WTC11 (cell line): ENCODE measurements around the gene TMEM238. TPM values are rescaled to one million over a fixed set of nuclear protein-coding genes. Genes with fewer than 3 reads are reported as not detected.

ENCODE experiments used
- ATAC-seq: fragments of 200-7000 bp; cut with Tn5 transposase; 2 replicates; pipeline ENCODE4 v1.10.0; 2021; ENCODE audit warnings: mild to moderate bottlenecking, moderate library complexity
- CTCF ChIA-PET: fragments of 300-600 bp; sonication (Branson Sonifier 250); formaldehyde crosslinking; loops from one replicate; lab custom pipeline; 2021; ENCODE audit warnings: antibody characterized with exemption; lab: Charles Lee
- POLR2A ChIA-PET: fragments of 350-600 bp; sonication (Branson Sonifier 250); formaldehyde crosslinking; loops from one replicate; lab custom pipeline; 2021; ENCODE audit warnings: antibody characterized with exemption; lab: Charles Lee
- DNase-seq: peaks from one replicate; pipeline ENCODE4 v3.0.0; 2021; ENCODE audit warnings: low spot score
- H3K27ac Mint-ChIP-seq: 2 replicates; pipeline ENCODE4 v1.8.0; 2021; ENCODE audit warnings: mixed read lengths
- H3K27me3 Mint-ChIP-seq: 2 replicates; pipeline ENCODE4 v1.8.0; 2021; ENCODE audit warnings: low read depth, mild to moderate bottlenecking, moderate library complexity, mixed read lengths
- H3K36me3 Mint-ChIP-seq: 2 replicates; pipeline ENCODE4 v1.8.0; 2021; ENCODE audit warnings: mixed read lengths
- H3K4me1 Mint-ChIP-seq: 2 replicates; pipeline ENCODE4 v1.8.0; 2022; ENCODE audit warnings: mixed read lengths
- H3K4me3 Mint-ChIP-seq: 2 replicates; pipeline ENCODE4 v1.8.0; 2021; ENCODE audit warnings: mild to moderate bottlenecking, moderate library complexity, mixed read lengths
- H3K9me3 Mint-ChIP-seq: 2 replicates; pipeline ENCODE4 v1.8.0; 2021; ENCODE audit warnings: mixed read lengths
- CREB1 ChIP-seq: sonication (generic); formaldehyde crosslinking; IDR thresholded peaks from 2 replicates; pipeline ENCODE4 v1.8.0; 2023; ENCODE audit warnings: mild to moderate bottlenecking, missing genetic modification reagents
- FOXP1 ChIP-seq: sonication (generic); formaldehyde crosslinking; IDR thresholded peaks from 2 replicates; pipeline ENCODE4 v1.8.0; 2022; ENCODE audit warnings: missing genetic modification reagents, mild to moderate bottlenecking, moderate library complexity, borderline replicate concordance
- GRHL2 ChIP-seq: fragments of 250-450 bp; sonication (Bioruptor Pico); IDR thresholded peaks from 2 replicates; pipeline ENCODE4 v1.8.0; 2022; ENCODE audit warnings: mild to moderate bottlenecking, moderate library complexity; ENCODE audit not compliant: insufficient replicate concordance, severe bottlenecking
- IRF2 ChIP-seq: sonication (generic); formaldehyde crosslinking; IDR thresholded peaks from 2 replicates; pipeline ENCODE4 v1.8.0; 2022; ENCODE audit warnings: low read depth, missing genetic modification reagents, borderline replicate concordance
- NFYB ChIP-seq: sonication (generic); formaldehyde crosslinking; conservative IDR thresholded peaks from 2 replicates; pipeline ENCODE4 v1.8.0; 2022; ENCODE audit warnings: low read depth, missing genetic modification reagents
- PRRX2 ChIP-seq: fragments of 250-450 bp; sonication (Bioruptor Pico); IDR thresholded peaks from 2 replicates; pipeline ENCODE4 v1.8.0; 2021; ENCODE audit warnings: mild to moderate bottlenecking
- SP1 ChIP-seq: sonication (generic); formaldehyde crosslinking; conservative IDR thresholded peaks from 2 replicates; pipeline ENCODE4 v1.8.1; 2022; ENCODE audit warnings: missing genetic modification reagents
- TEAD4 ChIP-seq: sonication (generic); formaldehyde crosslinking; IDR thresholded peaks from 2 replicates; pipeline ENCODE4 v1.8.0; 2022; ENCODE audit warnings: mild to moderate bottlenecking, missing genetic modification reagents
- ZNF232 ChIP-seq: sonication (generic); formaldehyde crosslinking; IDR thresholded peaks from 2 replicates; pipeline ENCODE4 v1.8.0; 2022; ENCODE audit warnings: mild to moderate bottlenecking, missing genetic modification reagents
- ZNF263 ChIP-seq: sonication (generic); formaldehyde crosslinking; IDR thresholded peaks from 2 replicates; pipeline ENCODE4 v1.8.1; 2022; ENCODE audit warnings: low read depth, mild to moderate bottlenecking, moderate library complexity, missing genetic modification reagents
- total RNA-seq: library from RNA; stranded (reverse); gene quantifications from 3 replicates; pipeline ENCODE4 v1.2.3, GENCODE V29; 2021
- TF ChIP-seq, protein P1 (sequence below): sonication (generic); formaldehyde crosslinking; IDR thresholded peaks from 2 replicates; pipeline ENCODE4 v1.8.1; 2022; ENCODE audit warnings: low read depth, mild to moderate bottlenecking, moderate library complexity, missing genetic modification reagents, borderline replicate concordance
- TF ChIP-seq, protein P2 (sequence below): fragments of 250-450 bp; sonication (Bioruptor Pico); IDR thresholded peaks from 2 replicates; pipeline ENCODE4 v1.8.0; 2021; ENCODE audit warnings: mild to moderate bottlenecking
- TF ChIP-seq, protein P3 (sequence below): sonication (generic); formaldehyde crosslinking; IDR thresholded peaks from 2 replicates; pipeline ENCODE4 v1.8.1; 2023; ENCODE audit warnings: mild to moderate bottlenecking, missing genetic modification reagents, moderate library complexity

Gene TMEM238
- total RNA-seq, 1 experiment from 2014 or later, result 8.3 TPM

DNA sequence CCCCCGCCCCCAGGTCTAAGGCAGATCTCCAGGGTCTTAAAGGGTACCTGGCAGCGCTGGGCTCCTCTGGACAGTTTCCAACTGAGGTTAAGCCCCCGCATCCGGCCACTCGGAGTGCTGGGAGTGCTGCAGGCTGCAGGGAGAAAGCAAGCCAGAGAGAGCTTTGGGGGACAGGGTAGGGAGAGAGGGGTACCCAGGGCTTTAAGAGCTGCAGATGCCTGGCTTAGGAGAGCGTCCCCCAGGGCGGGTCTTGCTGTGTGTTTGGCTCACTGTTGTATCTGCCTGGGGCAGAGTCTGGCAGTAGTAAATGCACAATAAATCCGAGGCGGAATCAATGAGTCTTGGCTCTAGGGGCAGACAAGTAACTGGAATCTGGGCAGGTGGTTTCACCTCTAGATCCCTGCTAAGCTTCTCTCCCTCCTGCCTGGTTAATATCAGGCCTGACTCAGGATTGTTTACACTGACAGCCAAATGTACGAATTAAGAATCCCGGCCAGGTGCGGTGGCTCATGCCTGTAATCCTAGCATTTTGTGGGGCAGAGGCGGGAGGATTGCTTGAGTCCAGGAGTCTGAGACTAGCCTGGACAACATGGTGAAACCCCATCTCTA is 28.8 kb downstream of the TMEM238 start:
- POLR2A ChIA-PET, result interaction anchor here (1.5 kb wide), 1 partner anchor 16 kb away, joined by 4 read pairs; the partner anchor contains the start of gene KMT5C
- TF ChIP-seq, protein P1, sequence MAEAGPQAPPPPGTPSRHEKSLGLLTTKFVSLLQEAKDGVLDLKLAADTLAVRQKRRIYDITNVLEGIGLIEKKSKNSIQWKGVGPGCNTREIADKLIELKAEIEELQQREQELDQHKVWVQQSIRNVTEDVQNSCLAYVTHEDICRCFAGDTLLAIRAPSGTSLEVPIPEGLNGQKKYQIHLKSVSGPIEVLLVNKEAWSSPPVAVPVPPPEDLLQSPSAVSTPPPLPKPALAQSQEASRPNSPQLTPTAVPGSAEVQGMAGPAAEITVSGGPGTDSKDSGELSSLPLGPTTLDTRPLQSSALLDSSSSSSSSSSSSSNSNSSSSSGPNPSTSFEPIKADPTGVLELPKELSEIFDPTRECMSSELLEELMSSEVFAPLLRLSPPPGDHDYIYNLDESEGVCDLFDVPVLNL (CRISPR knock-in tag), result no peak
- TF ChIP-seq ZNF232 (CRISPR knock-in tag) (no peak), PRRX2 (no peak)
- ATAC-seq, result no peak
- H3K27me3 Mint-ChIP-seq, result peaks cover 88% of the 10 kb centered on the region
- H3K4me1 Mint-ChIP-seq, result peaks cover 27% of the 10 kb centered on the region
- CTCF ChIA-PET, result interaction anchor here (1.1 to 2.4 kb wide), 7 partner anchors 10 to 190 kb away, joined by 3 to 8 read pairs (median 4); partner anchors contain the start of genes KMT5C and TMEM238
- no peak overlapping the region for H3K27ac Mint-ChIP-seq
- peak overlapping the region; percentile 49 for H3K4me3 Mint-ChIP-seq
- H3K36me3 Mint-ChIP-seq, result no peaks in the 10 kb centered on the region
- no peaks in the 10 kb centered on the region for H3K9me3 Mint-ChIP-seq
- no peak for DNase-seq

DNA sequence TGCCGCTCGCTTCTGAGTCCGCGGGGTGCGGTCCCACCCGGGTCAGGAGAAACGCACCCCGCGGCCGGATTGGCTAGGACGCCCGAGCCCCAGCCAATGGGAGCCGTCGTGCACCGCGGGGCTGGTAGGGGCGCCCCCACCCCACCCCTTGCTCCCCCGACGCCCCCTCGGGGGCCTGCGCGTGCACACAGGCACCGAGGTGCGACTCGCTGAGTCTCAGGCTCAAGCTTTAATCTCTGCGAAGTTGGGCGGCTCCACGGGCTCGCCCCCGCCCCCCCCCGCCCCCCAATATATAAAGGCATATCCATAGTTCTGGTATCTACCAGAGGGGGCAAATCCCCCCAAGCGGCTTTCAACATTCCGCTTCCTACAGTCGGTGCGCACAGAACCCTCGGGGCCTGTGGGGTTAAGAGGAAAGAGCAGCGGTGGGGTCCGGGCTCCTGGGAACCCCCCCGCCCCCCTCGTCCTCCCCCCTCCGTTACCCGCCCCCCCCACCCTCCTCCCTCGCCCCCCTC is 29.3 kb downstream of the TMEM238 start, which contains the start of gene COX6B2:
Gene COX6B2, minus strand, starts transcription at position 22 of the 515 bp plus-strand sequence. CDS start 198 bp downstream, outside the sequence.
- Mint-ChIP-seq H3K27me3 (peaks cover 88% of the 10 kb centered on the region), H3K4me1 (peaks cover 31% of the 10 kb centered on the region), H3K4me3 (peak within 1 kb of the TSS; percentile 69), H3K27ac (no peak within 1 kb of the TSS), H3K9me3 (no peaks in the 10 kb centered on the region), H3K36me3 (no peaks in the 10 kb centered on the region)
- DNase-seq (no peak), ATAC-seq (peak; percentile 3; the same call in 1 of the 2 replicates)
- TF ChIP-seq FOXP1 (no peak), TEAD4 (CRISPR knock-in tag) (no peak), NFYB (CRISPR knock-in tag) (0 out of 2 replicates have a peak, but pooled peaks have one; percentile 23)
- TF ChIP-seq, protein P2, sequence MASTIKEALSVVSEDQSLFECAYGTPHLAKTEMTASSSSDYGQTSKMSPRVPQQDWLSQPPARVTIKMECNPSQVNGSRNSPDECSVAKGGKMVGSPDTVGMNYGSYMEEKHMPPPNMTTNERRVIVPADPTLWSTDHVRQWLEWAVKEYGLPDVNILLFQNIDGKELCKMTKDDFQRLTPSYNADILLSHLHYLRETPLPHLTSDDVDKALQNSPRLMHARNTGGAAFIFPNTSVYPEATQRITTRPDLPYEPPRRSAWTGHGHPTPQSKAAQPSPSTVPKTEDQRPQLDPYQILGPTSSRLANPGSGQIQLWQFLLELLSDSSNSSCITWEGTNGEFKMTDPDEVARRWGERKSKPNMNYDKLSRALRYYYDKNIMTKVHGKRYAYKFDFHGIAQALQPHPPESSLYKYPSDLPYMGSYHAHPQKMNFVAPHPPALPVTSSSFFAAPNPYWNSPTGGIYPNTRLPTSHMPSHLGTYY (CRISPR knock-in tag), result no peak
- CTCF ChIA-PET, result interaction anchor here (1.1 to 2.4 kb wide), 4 partner anchors 11 to 53 kb away, joined by 3 to 8 read pairs (median 5); partner anchors contain the start of genes KMT5C and TMEM238
- POLR2A ChIA-PET, result interaction anchor here (1.5 kb wide), 1 partner anchor 16 kb away, joined by 4 read pairs; the partner anchor contains the start of gene KMT5C

DNA sequence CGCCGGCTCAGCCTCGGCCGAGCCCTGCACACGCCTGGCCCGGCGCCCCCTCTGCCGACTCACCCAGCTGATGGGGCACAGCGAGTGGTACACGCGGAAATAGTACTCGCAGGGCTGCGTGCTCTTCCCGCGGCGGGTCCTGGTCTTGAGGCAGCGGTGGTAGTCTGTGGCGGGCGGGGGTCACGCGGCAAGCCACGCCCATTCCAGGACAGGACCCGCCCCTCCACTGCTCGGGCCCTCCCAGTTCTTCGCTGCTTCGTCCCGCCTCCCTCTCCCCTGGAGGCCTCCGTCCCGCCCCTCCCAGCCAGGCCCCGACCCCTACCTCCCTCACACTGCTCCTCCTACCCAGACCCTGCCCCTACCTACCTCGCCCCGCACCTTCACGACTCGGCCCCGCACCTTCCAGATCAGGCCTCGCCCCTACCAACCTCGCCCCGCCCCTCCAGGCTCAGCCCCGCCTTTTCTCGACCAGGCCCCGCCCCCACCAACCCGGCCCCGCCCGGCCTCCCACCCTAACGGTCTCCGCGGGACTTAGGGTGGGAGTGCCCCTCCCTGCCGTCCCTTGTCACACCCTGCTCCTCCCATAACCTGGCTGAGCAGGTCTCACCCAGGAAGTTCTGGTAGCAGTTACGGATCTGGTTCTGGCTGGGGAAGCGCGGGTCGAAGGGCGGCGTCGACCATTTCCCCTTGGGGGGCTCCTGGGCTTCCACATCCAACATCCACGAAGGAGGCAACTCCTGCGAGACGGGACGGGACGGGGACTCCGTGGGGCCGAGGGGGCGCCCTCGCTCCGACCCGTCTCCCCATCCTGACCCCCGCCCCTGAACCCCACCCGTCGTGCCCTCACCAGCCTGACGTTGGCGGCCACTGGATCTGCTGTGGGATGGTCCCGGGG is 30.0 kb downstream of the TMEM238 start:
- H3K36me3 Mint-ChIP-seq, result no peaks in the 10 kb centered on the region
- TF ChIP-seq SP1 (CRISPR knock-in tag) (peak; percentile 82), GRHL2 (CRISPR knock-in tag) (no peak)
- TF ChIP-seq, all 79 proteins: peak for 1
- Mint-ChIP-seq H3K4me1 (peaks cover 37% of the 10 kb centered on the region), H3K27ac (no peak overlapping the region), H3K9me3 (no peaks in the 10 kb centered on the region), H3K4me3 (peak overlapping the region; percentile 69), H3K27me3 (peaks cover 83% of the 10 kb centered on the region)
- POLR2A ChIA-PET, result interaction anchor here (0.6 to 1.6 kb wide), 4 partner anchors 13 to 16 kb away, joined by 3 to 5 read pairs (median 4); partner anchors contain the start of genes IL11 and KMT5C
- CTCF ChIA-PET, result interaction anchor here (0.6 to 1.5 kb wide), 6 partner anchors 10 to 193 kb away, joined by 3 to 5 read pairs (median 3); partner anchors contain the start of gene KMT5C
- ATAC-seq (peak; percentile 85), DNase-seq (peak; percentile 82)

DNA sequence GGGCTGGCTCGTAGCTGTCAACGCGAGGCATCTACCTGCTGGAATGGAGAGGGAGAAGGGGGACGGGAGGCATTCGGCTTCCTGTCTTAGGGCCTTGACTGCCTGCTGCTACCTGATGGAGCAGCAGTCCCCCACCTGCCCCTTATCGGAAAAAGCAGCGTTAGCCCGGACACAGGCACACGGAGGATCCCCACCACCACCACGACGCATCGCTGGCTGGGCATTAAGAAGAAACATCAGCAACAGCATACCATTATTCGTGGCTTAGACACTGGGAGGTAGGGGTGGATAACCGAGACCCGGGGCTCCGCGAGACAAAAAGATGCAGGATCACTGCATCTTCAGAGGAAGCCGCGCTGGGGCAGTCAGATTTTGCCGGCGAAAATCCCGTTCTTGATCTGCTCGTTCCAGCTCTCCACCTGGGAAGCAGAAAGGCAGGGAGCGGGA is 30.7 kb downstream of the TMEM238 start:
- POLR2A ChIA-PET, result interaction anchor here (0.6 to 1.6 kb wide), 3 partner anchors 13 to 16 kb away, joined by 3 to 5 read pairs (median 3); partner anchors contain the start of gene IL11
- no peaks in the 10 kb centered on the region for H3K36me3 Mint-ChIP-seq
- CTCF ChIA-PET, result interaction anchor here (0.6 to 1.5 kb wide), 6 partner anchors 9 to 914 kb away, joined by 3 to 5 read pairs (median 3); no protein-coding TSS in a partner anchor
- H3K4me1 Mint-ChIP-seq, result peaks cover 43% of the 10 kb centered on the region
- no peak overlapping the region for H3K27ac Mint-ChIP-seq
- peaks cover 77% of the 10 kb centered on the region for H3K27me3 Mint-ChIP-seq
- H3K4me3 Mint-ChIP-seq, result peak overlapping the region; percentile 69
- DNase-seq (no peak), ATAC-seq (peak; percentile 6)
- no peaks in the 10 kb centered on the region for H3K9me3 Mint-ChIP-seq
- TF ChIP-seq IRF2 (CRISPR knock-in tag) (no peak), ZNF263 (CRISPR knock-in tag) (no peak), CREB1 (no peak)
- TF ChIP-seq, protein P3, sequence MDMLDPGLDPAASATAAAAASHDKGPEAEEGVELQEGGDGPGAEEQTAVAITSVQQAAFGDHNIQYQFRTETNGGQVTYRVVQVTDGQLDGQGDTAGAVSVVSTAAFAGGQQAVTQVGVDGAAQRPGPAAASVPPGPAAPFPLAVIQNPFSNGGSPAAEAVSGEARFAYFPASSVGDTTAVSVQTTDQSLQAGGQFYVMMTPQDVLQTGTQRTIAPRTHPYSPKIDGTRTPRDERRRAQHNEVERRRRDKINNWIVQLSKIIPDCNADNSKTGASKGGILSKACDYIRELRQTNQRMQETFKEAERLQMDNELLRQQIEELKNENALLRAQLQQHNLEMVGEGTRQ (CRISPR knock-in tag), result no peak
